Ascending aorta (tissue), 2 donors: ENCODE data around the gene JAZF1. TPM values are rescaled to one million over a fixed set of nuclear protein-coding genes. Genes with fewer than 3 reads are reported as not detected.

ENCODE experiments used
- DNase-seq, 2 donors: peaks; one replicate each; pipeline ENCODE4 v3.0.0-alpha.2; 2019; ENCODE audit warnings: low spot score in 2 of 2
- H3K27ac ChIP-seq, 2 donors: fragments of 200-600 bp; sonication (generic); one replicate each; pipeline ENCODE4 v1.5.1; 2016 to 2017; ENCODE audit warnings: mild to moderate bottlenecking in 1 of 2
- H3K27me3 ChIP-seq: fragments of 200-600 bp; sonication (generic); one replicate; pipeline ENCODE4 v1.5.1; 2017
- H3K36me3 ChIP-seq, 2 donors: fragments of 200-600 bp; sonication (generic); one replicate each; pipeline ENCODE4 v1.5.1; 2016
- H3K4me1 ChIP-seq, 2 donors: fragments of 200-600 bp; sonication (generic); one replicate each; pipeline ENCODE4 v1.5.1; 2016 to 2017; ENCODE audit warnings: mild to moderate bottlenecking in 1 of 2
- H3K4me3 ChIP-seq, 2 donors: fragments of 200-600 bp; sonication (generic); one replicate each; pipeline ENCODE4 v1.5.1; 2016 to 2017; ENCODE audit warnings: mild to moderate bottlenecking in 1 of 2
- H3K9me3 ChIP-seq, 2 donors: fragments of 200-600 bp; sonication (generic); one replicate each; pipeline ENCODE4 v1.5.1; 2016
- intact Hi-C: fragments of 100-400 bp; cut with DNase I; formaldehyde crosslinking; loops from one replicate; pipeline ENCODE4 v1.15.1; 2023
- total RNA-seq: library from RNA; depleted of rRNA; stranded (reverse); fragments of >200 nt; gene quantifications from one replicate; pipeline ENCODE4 v1.1.0, GENCODE V29; 2016
- TF ChIP-seq, protein P1 (sequence below), 3 experiments: fragments of 200-600 bp in 2 of 3; fragments of 450-650 bp in 1 of 3; sonication (generic) in 2 of 3; IDR thresholded peaks; one replicate each; pipeline ENCODE4 v1.5.1; 2016 to 2019; ENCODE audit warnings: antibody characterized with exemption in 3 of 3, mild to moderate bottlenecking in 1 of 3, moderate library complexity in 1 of 3

The JAZF1 gene
- total RNA-seq, 1 donor from 2014 or later, result 37.7 TPM

DNA sequence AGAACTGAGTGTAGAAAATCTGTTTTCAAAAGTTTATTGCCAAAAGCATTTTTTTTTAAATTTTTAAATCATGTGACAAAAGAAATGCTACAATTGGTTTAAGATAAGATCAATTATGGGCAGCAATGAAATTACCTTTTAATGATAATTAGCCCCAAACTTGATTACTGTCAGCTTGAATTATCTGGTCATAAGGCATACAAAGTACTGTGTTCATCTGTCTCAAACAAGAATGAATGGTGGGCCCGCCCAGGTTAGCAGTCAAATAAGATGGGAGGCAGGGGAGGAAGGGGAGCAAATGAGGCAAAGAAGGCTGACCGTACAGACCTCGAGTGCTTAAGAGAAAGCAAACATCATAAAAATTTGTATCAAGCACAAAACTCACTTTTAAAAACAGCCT lies 68.1 kb downstream of the JAZF1 start:
- Histone ChIP-seq H3K4me1 (peaks cover 0 to 5% of the 10 kb centered on the region in 2 donors), H3K27me3 (no peaks in the 10 kb centered on the region), H3K4me3 (no peak overlapping the region), H3K27ac (no peak overlapping the region), H3K36me3 (no peaks in the 10 kb centered on the region), H3K9me3 (no peaks in the 10 kb centered on the region)
- intact Hi-C loops, result no loop called here
- TF ChIP-seq, protein P1, sequence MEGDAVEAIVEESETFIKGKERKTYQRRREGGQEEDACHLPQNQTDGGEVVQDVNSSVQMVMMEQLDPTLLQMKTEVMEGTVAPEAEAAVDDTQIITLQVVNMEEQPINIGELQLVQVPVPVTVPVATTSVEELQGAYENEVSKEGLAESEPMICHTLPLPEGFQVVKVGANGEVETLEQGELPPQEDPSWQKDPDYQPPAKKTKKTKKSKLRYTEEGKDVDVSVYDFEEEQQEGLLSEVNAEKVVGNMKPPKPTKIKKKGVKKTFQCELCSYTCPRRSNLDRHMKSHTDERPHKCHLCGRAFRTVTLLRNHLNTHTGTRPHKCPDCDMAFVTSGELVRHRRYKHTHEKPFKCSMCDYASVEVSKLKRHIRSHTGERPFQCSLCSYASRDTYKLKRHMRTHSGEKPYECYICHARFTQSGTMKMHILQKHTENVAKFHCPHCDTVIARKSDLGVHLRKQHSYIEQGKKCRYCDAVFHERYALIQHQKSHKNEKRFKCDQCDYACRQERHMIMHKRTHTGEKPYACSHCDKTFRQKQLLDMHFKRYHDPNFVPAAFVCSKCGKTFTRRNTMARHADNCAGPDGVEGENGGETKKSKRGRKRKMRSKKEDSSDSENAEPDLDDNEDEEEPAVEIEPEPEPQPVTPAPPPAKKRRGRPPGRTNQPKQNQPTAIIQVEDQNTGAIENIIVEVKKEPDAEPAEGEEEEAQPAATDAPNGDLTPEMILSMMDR (IDR thresholded peaks at IDR 0.05), result no peak
- no peak for DNase-seq

DNA sequence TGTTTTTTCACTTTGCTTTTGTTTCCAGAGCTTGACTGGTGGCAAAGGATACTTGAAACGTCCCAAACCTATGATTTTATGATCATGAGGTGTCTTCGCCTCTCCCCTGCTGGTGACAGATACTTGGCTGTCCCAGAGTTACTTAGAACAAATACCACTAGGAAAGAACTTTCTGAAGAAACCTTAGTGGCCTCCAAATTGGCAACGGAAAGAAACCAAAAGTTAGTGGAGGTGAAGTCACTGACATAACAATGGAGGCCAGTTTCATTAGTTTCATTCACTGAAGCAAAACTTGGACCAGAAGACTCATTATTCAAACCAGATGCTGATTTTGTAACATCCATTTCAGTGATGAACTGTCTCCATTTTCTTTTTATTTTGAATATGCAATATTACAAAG lies 68.6 kb downstream of the JAZF1 start:
- no peak for DNase-seq
- no peak overlapping the region for H3K27ac ChIP-seq
- no peaks in the 10 kb centered on the region for H3K9me3 ChIP-seq
- TF ChIP-seq, protein P1 (IDR thresholded peaks at IDR 0.05), result no peak
- H3K36me3 ChIP-seq, result no peaks in the 10 kb centered on the region
- no peaks in the 10 kb centered on the region for H3K27me3 ChIP-seq
- no peak overlapping the region for H3K4me3 ChIP-seq
- intact Hi-C loops, result no loop called here
- H3K4me1 ChIP-seq, result peaks cover 0 to 5% of the 10 kb centered on the region in 2 donors

DNA sequence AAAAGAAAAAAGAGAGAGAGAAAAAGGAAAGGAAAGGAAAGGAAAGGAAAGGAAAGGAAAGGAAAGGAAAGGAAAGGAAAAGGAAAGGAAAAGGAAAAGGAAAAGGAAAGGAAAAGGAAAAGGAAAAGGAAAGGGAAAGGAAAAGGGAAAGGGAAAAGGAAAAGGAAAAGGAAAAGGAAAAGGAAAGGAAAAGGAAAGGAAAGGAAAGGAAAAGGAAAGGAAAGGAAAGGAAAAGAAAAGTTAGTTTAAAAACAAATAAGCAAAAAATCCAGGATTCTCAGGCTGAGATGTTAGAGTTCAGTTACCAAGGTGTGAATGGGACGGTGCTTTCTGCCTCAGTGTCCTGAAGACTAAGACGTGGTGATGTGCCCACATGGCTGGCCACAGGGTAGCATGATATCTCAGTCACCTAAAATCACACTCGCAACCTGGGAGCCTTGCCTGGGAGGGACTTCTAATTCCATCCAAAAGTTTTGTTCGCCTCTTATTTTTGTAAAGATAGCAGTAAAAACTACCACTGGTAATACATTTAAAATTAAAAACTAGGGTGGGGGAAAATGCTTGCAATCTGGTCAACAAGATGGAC lies 70.1 kb downstream of the JAZF1 start:
- H3K27me3 ChIP-seq, result no peaks in the 10 kb centered on the region
- intact Hi-C loops, result no loop called here
- TF ChIP-seq, protein P1 (IDR thresholded peaks at IDR 0.05), result no peak
- H3K4me3 ChIP-seq, result no peak overlapping the region
- H3K4me1 ChIP-seq, result peaks cover 0 to 5% of the 10 kb centered on the region in 2 donors
- H3K27ac ChIP-seq, result no peak overlapping the region
- DNase-seq, result no peak
- no peaks in the 10 kb centered on the region for H3K9me3 ChIP-seq
- no peaks in the 10 kb centered on the region for H3K36me3 ChIP-seq

DNA sequence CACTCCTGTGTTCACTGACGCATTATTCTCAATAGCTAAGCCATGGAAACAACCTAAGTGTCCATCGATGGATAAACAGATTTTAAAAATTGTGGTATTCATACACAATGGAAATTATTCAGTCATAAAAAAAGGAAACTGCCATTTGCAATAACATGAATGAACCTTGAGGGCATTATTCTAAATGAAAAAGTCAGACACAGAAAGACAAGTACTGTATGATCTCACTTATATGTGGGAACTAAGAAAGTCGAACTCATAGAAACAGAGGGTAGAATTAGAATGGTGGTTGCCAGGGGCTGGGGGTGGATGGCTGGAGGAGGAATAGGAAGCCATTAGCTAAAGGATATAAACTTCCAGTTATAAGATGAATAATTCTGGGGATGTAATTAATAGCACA lies 71.8 kb downstream of the JAZF1 start:
- Histone ChIP-seq H3K27ac (no peak overlapping the region), H3K36me3 (no peaks in the 10 kb centered on the region), H3K27me3 (no peaks in the 10 kb centered on the region), H3K4me3 (no peak overlapping the region), H3K4me1 (peaks cover 0 to 2% of the 10 kb centered on the region in 2 donors), H3K9me3 (no peaks in the 10 kb centered on the region)
- no peak for DNase-seq
- intact Hi-C loops, result loop anchor here (5.0 kb wide), 1 partner anchor 69 kb away; no protein-coding TSS in a partner anchor
- TF ChIP-seq, protein P1 (IDR thresholded peaks at IDR 0.05), result no peak

DNA sequence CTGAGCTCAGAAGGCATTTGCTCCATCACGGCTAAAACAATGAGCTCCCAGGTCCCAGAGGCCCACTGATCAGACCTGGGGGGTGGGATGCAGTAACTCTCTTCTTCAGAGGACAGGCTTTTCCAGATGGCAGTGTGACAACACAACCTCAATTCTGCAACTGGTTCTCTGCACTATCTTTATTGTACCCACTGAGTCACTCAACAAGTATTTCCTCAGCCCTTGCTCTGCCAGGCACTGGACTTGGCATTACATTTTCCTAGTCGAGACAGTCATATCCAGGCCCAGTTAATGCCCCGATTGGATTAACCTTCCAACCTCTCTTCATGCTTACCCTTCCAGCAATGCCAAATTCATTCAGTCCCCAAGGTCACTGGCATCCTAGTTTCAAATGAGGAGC lies 72.6 kb downstream of the JAZF1 start:
- no peak overlapping the region for H3K27ac ChIP-seq
- intact Hi-C loops, result loop anchor here (5.0 kb wide), 1 partner anchor 69 kb away; no protein-coding TSS in a partner anchor

More for the DNA sequence above, 72.6 kb downstream of the JAZF1 start:
- H3K4me3 ChIP-seq, result no peak overlapping the region
- TF ChIP-seq, protein P1 (IDR thresholded peaks at IDR 0.05), result no peak
- no peaks in the 10 kb centered on the region for H3K9me3 ChIP-seq
- H3K4me1 ChIP-seq, result peaks cover 0 to 2% of the 10 kb centered on the region in 2 donors
- no peaks in the 10 kb centered on the region for H3K36me3 ChIP-seq
- no peaks in the 10 kb centered on the region for H3K27me3 ChIP-seq
- DNase-seq, result no peak
